Progenitor cell of endocrine pancreas (in vitro differentiated cells): ENCODE measurements around the gene NLN. TPM values are rescaled to one million over a fixed set of nuclear protein-coding genes. Genes with fewer than 3 reads are reported as not detected.

Source experiments
- DNase-seq: peaks from one replicate; pipeline ENCODE4 v3.0.0; 2021; ENCODE audit warnings: low spot score; ENCODE audit not compliant: unreplicated experiment
- H3K27ac Mint-ChIP-seq: 2 replicates; pipeline ENCODE4 v1.8.0; 2021; ENCODE audit warnings: mild to moderate bottlenecking, moderate library complexity, mixed read lengths
- H3K27me3 Mint-ChIP-seq: 2 replicates; pipeline ENCODE4 v1.8.0; 2021; ENCODE audit warnings: mixed read lengths
- H3K36me3 Mint-ChIP-seq: 2 replicates; pipeline ENCODE4 v1.8.0; 2022; ENCODE audit warnings: mixed read lengths; ENCODE audit not compliant: insufficient read depth
- H3K4me1 Mint-ChIP-seq: 2 replicates; pipeline ENCODE4 v1.8.0; 2021; ENCODE audit warnings: low read depth, mixed read lengths
- H3K4me3 Mint-ChIP-seq: 2 replicates; pipeline ENCODE4 v1.8.0; 2021; ENCODE audit warnings: low read depth, mild to moderate bottlenecking, moderate library complexity, mixed read lengths
- H3K9me3 Mint-ChIP-seq: 2 replicates; pipeline ENCODE4 v1.8.0; 2021; ENCODE audit warnings: low read depth, mixed read lengths
- total RNA-seq: library from RNA; stranded (reverse); gene quantifications from 2 replicates; pipeline ENCODE4 v1.2.1, GENCODE V29; 2021
- TF ChIP-seq, protein P1 (sequence below): fragments of 200-600 bp; sonication (generic); IDR thresholded peaks from one replicate; pipeline ENCODE4 v1.5.0; 2021; ENCODE audit warnings: antibody characterized with exemption, mild to moderate bottlenecking; ENCODE audit not compliant: unreplicated experiment

Gene NLN
- total RNA-seq, 1 donor from 2014 or later = 65.1 TPM

DNA sequence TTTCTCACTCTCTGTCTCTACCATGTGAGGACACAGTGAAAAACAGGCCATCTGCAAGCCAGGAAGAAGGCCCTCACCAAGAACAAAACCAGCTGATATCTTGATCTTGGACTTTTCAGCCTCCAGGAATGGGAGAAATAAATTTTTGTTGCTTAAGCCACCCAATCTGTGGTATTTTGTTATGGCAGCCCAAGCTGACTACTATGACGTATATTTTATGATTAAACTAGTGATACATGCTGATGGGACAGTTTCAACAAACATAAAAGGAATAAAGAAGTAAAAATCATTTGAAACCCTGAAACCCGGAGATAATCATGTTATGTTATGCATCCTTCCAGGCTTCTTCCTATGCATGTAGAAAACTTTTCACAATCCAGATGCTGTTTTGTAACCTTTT, 132.9 kb downstream of the NLN start:
- peaks cover 3% of the 10 kb centered on the region for H3K4me1 Mint-ChIP-seq
- no peak for DNase-seq

DNA sequence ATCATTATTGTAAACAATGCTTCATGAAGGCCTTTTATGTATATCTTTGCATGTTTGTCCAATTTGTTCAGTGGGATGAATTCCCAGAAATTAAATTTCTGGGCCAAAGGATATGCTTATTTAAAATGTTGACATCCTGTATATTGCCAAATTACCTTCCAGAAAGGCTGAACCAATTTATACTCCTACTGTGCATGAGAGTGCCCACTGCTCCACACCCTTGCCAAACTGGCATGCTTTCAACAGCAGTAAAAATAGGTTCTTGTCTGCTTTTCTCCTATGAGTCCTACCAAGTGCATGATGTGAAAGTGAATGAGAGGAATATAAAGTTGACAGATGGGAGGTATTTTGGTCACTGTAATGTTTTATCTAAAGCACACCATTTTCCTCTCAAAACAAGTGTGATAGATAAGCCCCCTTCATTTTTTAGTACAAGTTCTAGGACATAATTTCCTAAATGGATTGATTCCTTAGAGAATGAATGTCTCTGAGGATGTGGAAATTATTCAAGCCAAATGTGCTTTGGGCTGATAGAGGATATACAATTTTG, 133.8 kb downstream of the NLN start:
- H3K4me3 Mint-ChIP-seq = no peak overlapping the region
- TF ChIP-seq, protein P1, sequence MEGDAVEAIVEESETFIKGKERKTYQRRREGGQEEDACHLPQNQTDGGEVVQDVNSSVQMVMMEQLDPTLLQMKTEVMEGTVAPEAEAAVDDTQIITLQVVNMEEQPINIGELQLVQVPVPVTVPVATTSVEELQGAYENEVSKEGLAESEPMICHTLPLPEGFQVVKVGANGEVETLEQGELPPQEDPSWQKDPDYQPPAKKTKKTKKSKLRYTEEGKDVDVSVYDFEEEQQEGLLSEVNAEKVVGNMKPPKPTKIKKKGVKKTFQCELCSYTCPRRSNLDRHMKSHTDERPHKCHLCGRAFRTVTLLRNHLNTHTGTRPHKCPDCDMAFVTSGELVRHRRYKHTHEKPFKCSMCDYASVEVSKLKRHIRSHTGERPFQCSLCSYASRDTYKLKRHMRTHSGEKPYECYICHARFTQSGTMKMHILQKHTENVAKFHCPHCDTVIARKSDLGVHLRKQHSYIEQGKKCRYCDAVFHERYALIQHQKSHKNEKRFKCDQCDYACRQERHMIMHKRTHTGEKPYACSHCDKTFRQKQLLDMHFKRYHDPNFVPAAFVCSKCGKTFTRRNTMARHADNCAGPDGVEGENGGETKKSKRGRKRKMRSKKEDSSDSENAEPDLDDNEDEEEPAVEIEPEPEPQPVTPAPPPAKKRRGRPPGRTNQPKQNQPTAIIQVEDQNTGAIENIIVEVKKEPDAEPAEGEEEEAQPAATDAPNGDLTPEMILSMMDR = no peak
- no peak overlapping the region for H3K27ac Mint-ChIP-seq
- DNase-seq = no peak
- H3K27me3 Mint-ChIP-seq = no peaks in the 10 kb centered on the region
- H3K4me1 Mint-ChIP-seq = no peaks in the 10 kb centered on the region
- no peaks in the 10 kb centered on the region for H3K36me3 Mint-ChIP-seq
- peaks cover 8% of the 10 kb centered on the region for H3K9me3 Mint-ChIP-seq

More for the DNA sequence above, 132.9 kb downstream of the NLN start:
- Mint-ChIP-seq H3K36me3 (no peaks in the 10 kb centered on the region), H3K27ac (no peak overlapping the region), H3K4me3 (no peak overlapping the region), H3K9me3 (peaks cover 11% of the 10 kb centered on the region), H3K27me3 (no peaks in the 10 kb centered on the region)
- TF ChIP-seq, protein P1 = no peak

DNA sequence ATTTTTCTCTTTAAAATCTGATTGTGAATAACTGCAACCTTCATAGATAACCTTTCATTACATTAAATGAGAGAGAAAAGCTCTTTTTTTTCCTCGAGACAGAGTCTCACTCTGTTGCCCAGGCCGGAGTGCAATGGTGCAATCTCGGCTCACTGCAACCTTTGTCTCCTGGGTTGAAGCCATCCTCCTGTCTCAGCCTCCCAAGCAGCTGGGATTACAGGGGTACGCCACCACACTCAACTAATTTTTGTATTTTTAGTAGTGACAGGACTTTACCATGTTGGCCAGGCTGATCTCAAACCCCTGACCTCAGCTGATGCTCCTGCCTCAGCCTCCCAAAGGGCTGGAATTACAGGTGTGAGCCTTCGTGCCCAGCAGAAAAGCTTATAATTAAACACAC, 134.5 kb downstream of the NLN start:
- no peak overlapping the region for H3K4me3 Mint-ChIP-seq
- H3K9me3 Mint-ChIP-seq = peaks cover 4% of the 10 kb centered on the region
- TF ChIP-seq, protein P1 = no peak
- no peaks in the 10 kb centered on the region for H3K4me1 Mint-ChIP-seq
- DNase-seq = no peak
- H3K27me3 Mint-ChIP-seq = no peaks in the 10 kb centered on the region
- H3K27ac Mint-ChIP-seq = no peak overlapping the region
- no peaks in the 10 kb centered on the region for H3K36me3 Mint-ChIP-seq

DNA sequence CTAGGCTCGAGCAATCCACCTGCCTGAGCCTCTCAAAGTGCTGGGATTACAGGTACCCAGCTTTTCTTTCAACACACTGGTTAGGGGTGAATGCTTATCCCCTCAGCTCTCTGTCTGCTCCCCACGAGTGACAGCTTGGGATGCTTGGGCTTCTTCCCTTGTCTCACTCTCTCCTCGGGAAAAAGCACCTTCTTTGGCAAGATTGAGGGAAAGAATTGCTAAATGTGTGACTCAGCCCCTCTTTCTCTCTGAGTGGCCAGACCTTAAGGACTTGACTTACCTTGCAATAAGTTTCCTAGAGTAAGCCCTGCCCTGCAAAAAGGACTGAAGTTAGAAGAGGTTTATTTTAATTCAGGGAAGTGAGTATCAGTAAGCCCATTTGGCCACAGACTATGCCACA, 136.3 kb downstream of the NLN start:
- H3K4me1 Mint-ChIP-seq = peaks cover 5% of the 10 kb centered on the region
- peaks cover 3% of the 10 kb centered on the region for H3K9me3 Mint-ChIP-seq
- H3K36me3 Mint-ChIP-seq = no peaks in the 10 kb centered on the region
- DNase-seq = no peak
- no peak overlapping the region for H3K27ac Mint-ChIP-seq
- no peak overlapping the region for H3K4me3 Mint-ChIP-seq
- TF ChIP-seq, protein P1 = no peak
- no peaks in the 10 kb centered on the region for H3K27me3 Mint-ChIP-seq

DNA sequence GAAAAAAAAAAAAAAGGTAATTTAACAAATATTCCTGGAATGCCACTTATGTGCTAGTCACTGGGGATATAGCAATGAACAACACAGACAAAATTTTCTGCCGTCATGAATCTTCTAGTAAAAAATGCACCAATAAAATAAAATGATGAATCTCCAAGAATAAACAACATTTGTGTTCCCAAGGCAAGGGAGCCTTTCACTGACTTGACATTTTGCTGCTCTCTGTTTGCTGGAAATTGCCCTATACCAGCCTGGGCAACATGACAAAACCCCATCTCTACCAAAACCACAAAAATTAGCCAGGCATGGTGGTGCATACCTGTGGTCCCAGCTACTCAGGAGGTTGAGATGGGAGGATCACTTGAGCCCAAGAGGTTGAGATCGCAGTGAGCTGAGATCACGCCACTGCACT, 139.8 kb downstream of the NLN start:
- H3K4me3 Mint-ChIP-seq = no peak overlapping the region

More for the DNA sequence above, 139.8 kb downstream of the NLN start:
- TF ChIP-seq, protein P1 = no peak
- H3K27ac Mint-ChIP-seq = no peak overlapping the region
- peaks cover 6% of the 10 kb centered on the region for H3K9me3 Mint-ChIP-seq
- H3K27me3 Mint-ChIP-seq = no peaks in the 10 kb centered on the region
- DNase-seq = no peak
- no peaks in the 10 kb centered on the region for H3K36me3 Mint-ChIP-seq
- peaks cover 6% of the 10 kb centered on the region for H3K4me1 Mint-ChIP-seq
